ENCODE results near the gene GET4.

DNA sequence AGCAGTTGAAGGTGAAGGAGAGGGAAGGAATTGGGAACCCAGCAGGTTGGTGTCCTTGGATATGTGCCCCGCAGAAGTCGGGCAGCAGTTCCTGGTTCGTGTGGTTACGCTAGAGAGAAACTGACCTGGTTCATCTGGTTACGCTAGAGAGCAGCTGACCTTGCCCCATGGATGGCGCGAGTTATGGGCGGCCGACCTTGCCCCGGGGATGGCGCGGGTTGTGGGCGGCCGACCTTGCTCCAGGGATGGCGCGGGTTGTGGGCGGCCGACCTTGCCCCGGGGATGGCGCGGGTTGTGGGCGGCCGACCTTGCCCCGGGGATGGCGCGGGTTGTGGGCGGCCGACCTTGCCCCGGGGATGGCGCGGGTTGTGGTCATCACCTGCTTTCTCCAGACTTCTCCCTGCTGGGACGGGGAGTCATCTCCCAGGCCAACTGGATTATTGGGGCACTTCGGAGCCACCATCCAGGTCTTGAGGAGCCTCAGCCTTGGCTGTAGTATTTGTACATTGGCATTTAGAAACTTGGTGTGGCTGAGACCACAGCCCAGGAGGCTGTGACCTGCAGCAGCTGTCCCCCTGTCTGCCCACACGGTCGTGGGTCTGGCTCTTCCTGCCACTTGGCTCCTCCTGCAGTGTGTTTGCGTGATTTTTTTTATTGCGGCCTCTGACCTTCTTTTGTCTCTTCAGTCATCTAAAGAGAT lies 6.1 kb downstream of the GET4 start:
- TF ChIP-seq CTCF (IDR thresholded peaks at IDR 0.05) (no peak), POLR2A (IDR thresholded peaks at IDR 0.05) (no peak)
